Keratinocyte (primary cell): ENCODE data around the gene WDR83. TPM values are rescaled to one million over a fixed set of nuclear protein-coding genes. Genes with fewer than 3 reads are reported as not detected.

Source experiments
- DNase-seq: peaks from one replicate; pipeline ENCODE4 v3.0.0-alpha.2; 2011; ENCODE audit warnings: low read depth, missing footprints, low spot score
- FAIRE-seq: peaks from 2 replicates; lab custom pipeline; 2011; peaks lifted over from hg19 to GRCh38; lab: Jason Lieb, UNC
- H2AFZ ChIP-seq: 2 replicates; pipeline ENCODE4 v1.6.0; 2012; ENCODE audit warnings: low read length, control low read depth, inconsistent platforms; ENCODE audit not compliant: control insufficient read depth
- H3K27ac ChIP-seq: 2 replicates; pipeline ENCODE4 v1.5.1; 2011; ENCODE audit warnings: low read length; ENCODE audit not compliant: control insufficient read depth, insufficient read depth
- H3K27me3 ChIP-seq: 3 replicates; pipeline ENCODE4 v1.6.0; 2011; ENCODE audit warnings: low read length; ENCODE audit not compliant: control insufficient read depth, insufficient read depth; ENCODE audit errors: extremely low read depth
- H3K36me3 ChIP-seq, 2 experiments: 2 replicates in 1 of 2; 3 replicates in 1 of 2; pipeline ENCODE4 v1.5.1; 2011; ENCODE audit warnings: low read length in 2 of 2, mild to moderate bottlenecking in 1 of 2; ENCODE audit not compliant: control insufficient read depth in 2 of 2, insufficient read depth in 2 of 2; ENCODE audit errors: extremely low read depth in 1 of 2
- H3K4me1 ChIP-seq: 3 replicates; pipeline ENCODE4 v1.5.1; 2011; ENCODE audit warnings: low read length; ENCODE audit not compliant: control insufficient read depth, insufficient read depth; ENCODE audit errors: extremely low read depth
- H3K4me2 ChIP-seq: 3 replicates; pipeline ENCODE4 v1.6.0; 2011; ENCODE audit warnings: low read depth, low read length; ENCODE audit not compliant: control insufficient read depth, insufficient read depth; ENCODE audit errors: extremely low read depth
- H3K4me3 ChIP-seq, 3 experiments: fragments of 200-600 bp in 1 of 3; sonication (generic) in 1 of 3; 2 replicates in 2 of 3; 3 replicates in 1 of 3; pipeline ENCODE4 v1.5.1; 2011 to 2016; ENCODE audit warnings: low read length in 3 of 3, mild to moderate bottlenecking in 3 of 3, control low read depth in 2 of 3, inconsistent platforms in 1 of 3, low read depth in 1 of 3, mixed read lengths in 1 of 3, mixed run types in 1 of 3, moderate library complexity in 1 of 3; ENCODE audit not compliant: control insufficient read depth in 2 of 3, insufficient read depth in 2 of 3; ENCODE audit errors: extremely low read depth in 1 of 3
- H3K79me2 ChIP-seq: 2 replicates; pipeline ENCODE4 v1.6.0; 2012; ENCODE audit warnings: low read length; ENCODE audit not compliant: control insufficient read depth, insufficient read depth
- H3K9ac ChIP-seq: 3 replicates; pipeline ENCODE4 v1.6.0; 2011; ENCODE audit warnings: low read length; ENCODE audit not compliant: control insufficient read depth, insufficient read depth; ENCODE audit errors: extremely low read depth
- H3K9me1 ChIP-seq: 3 replicates; pipeline ENCODE4 v1.6.0; 2011; ENCODE audit warnings: low read length; ENCODE audit not compliant: control insufficient read depth, insufficient read depth; ENCODE audit errors: extremely low read depth
- H3K9me3 ChIP-seq: 2 replicates; pipeline ENCODE4 v1.5.1; 2012; ENCODE audit warnings: low read depth, low read length; ENCODE audit not compliant: control insufficient read depth
- H4K20me1 ChIP-seq: 3 replicates; pipeline ENCODE4 v1.6.0; 2011; ENCODE audit warnings: low read length; ENCODE audit not compliant: control insufficient read depth, insufficient read depth; ENCODE audit errors: extremely low read depth
- EZH2 ChIP-seq: IDR thresholded peaks from one replicate; pipeline ENCODE4 v1.6.1; 2012; ENCODE audit warnings: inconsistent platforms, mild to moderate bottlenecking, low read length, moderate library complexity
- dilution Hi-C: fragments of 300-500 bp; cut with MboI; formaldehyde crosslinking; loops from one replicate; pipeline ENCODE4 v1.7.0; 2020; ENCODE audit warnings: low sequenced_read_pairs; ENCODE audit not compliant: extremely low pct_ligation_motif_present
- polyA plus RNA-seq, 5 experiments: library from polyadenylated mRNA; depleted of rRNA in 3 of 5; stranded (reverse) in 3 of 5; stranded (forward) in 1 of 5; unstranded in 1 of 5; fragments of >200 nt; gene quantifications; 1 replicate in 1 of 5; 2 replicates in 3 of 5; 3 replicates in 1 of 5; pipeline versions ENCODE4 v1.2.1 to v1.2.3, GENCODE V29; 2011 to 2012; ENCODE audit warnings: missing spikeins in 2 of 5, low read depth in 1 of 5, low replicate concordance in 1 of 5
- TF ChIP-seq, protein P1 (sequence below), 3 experiments: IDR thresholded peaks in 1 of 3; conservative IDR thresholded peaks in 1 of 3; optimal IDR thresholded peaks in 1 of 3; 2 replicates in 2 of 3; 3 replicates in 1 of 3; pipeline versions ENCODE3 to v1.5.1; 2011; ENCODE audit warnings: low read length in 3 of 3, mild to moderate bottlenecking in 3 of 3, moderate library complexity in 2 of 3, control low read depth in 1 of 3, inconsistent platforms in 1 of 3; ENCODE audit not compliant: insufficient read depth in 2 of 3; ENCODE audit errors: extremely low read depth in 1 of 3

The WDR83 gene
- polyA plus RNA-seq, 1 donor (not counting 4 experiments of a cell fraction or from before 2014, with no cell fraction given): 3.8 TPM

DNA sequence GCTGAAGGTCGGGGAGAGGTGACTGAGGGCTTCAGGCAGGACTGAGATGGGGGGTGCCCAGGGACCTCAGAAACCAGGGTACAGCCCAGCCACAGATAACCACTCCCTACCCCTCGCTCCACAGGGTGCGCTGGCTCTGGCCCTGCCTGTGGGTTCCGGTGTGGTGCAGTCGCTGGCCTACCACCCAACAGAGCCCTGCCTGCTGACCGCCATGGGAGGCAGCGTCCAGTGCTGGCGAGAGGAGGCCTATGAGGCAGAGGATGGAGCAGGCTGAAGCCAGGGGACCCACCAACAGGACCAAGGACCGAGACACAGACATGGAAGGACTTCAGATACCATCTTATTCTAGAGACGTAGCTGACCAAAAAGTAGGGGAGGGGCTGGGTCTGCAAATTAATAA lies 8.8 kb downstream of the WDR83 start:
- dilution Hi-C loops: no loop called here
- Histone ChIP-seq H3K4me1 (peaks cover 4% of the 10 kb centered on the region), H3K36me3 (peaks cover 19 to 35% of the 10 kb centered on the region in 2 experiments), H2AFZ (no peak overlapping the region), H3K79me2 (peaks cover 16% of the 10 kb centered on the region), H3K4me3 (no peak overlapping the region), H3K27ac (no peak overlapping the region), H4K20me1 (peaks cover 4% of the 10 kb centered on the region), H3K27me3 (no peaks in the 10 kb centered on the region), H3K9me1 (no peaks in the 10 kb centered on the region), H3K4me2 (no peak overlapping the region), H3K9ac (no peak overlapping the region), H3K9me3 (no peaks in the 10 kb centered on the region)
- TF ChIP-seq, protein P1, sequence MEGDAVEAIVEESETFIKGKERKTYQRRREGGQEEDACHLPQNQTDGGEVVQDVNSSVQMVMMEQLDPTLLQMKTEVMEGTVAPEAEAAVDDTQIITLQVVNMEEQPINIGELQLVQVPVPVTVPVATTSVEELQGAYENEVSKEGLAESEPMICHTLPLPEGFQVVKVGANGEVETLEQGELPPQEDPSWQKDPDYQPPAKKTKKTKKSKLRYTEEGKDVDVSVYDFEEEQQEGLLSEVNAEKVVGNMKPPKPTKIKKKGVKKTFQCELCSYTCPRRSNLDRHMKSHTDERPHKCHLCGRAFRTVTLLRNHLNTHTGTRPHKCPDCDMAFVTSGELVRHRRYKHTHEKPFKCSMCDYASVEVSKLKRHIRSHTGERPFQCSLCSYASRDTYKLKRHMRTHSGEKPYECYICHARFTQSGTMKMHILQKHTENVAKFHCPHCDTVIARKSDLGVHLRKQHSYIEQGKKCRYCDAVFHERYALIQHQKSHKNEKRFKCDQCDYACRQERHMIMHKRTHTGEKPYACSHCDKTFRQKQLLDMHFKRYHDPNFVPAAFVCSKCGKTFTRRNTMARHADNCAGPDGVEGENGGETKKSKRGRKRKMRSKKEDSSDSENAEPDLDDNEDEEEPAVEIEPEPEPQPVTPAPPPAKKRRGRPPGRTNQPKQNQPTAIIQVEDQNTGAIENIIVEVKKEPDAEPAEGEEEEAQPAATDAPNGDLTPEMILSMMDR (optimal IDR thresholded peaks at IDR 0.05 in 1 of 3, IDR thresholded peaks at IDR 0.05 in 1 of 3, conservative IDR thresholded peaks at IDR 0.05 in 1 of 3; ENCODE audit: extremely low read depth in 1 of 3, insufficient read depth in 2 of 3, low read length in 3 of 3): no peak
- no peak for TF ChIP-seq EZH2
- no peak for FAIRE-seq
- no peak for DNase-seq

DNA sequence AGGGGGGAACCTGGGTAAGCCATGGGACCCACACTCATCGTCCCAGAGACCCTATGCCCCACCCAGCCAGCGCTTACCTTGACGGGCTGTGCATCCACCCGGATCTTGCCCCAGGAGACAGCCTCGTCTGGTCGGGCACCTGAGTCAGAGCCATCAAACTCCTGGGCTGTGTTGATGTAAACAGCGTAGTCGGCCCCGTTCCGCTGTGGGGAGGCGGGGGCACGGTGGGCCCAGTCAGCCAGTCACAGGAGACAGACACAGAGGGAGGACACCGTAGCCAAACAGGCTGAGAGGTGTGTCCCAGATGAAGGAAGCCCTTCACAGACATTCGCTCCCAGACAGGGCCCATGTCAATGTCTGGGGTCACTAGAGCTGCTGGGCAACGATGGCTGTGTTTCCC lies 9.3 kb downstream of the WDR83 start:
- H3K4me1 ChIP-seq: no peaks in the 10 kb centered on the region
- H3K27me3 ChIP-seq: no peaks in the 10 kb centered on the region
- H3K79me2 ChIP-seq: peaks cover 12% of the 10 kb centered on the region
- no peak overlapping the region for H3K4me3 ChIP-seq
- peaks cover 19 to 31% of the 10 kb centered on the region in 2 experiments for H3K36me3 ChIP-seq
- H2AFZ ChIP-seq: no peak overlapping the region
- DNase-seq (no peak), FAIRE-seq (no peak)
- H3K4me2 ChIP-seq: no peak overlapping the region
- H3K9me1 ChIP-seq: no peaks in the 10 kb centered on the region
- dilution Hi-C loops: no loop called here
- H3K9me3 ChIP-seq: no peaks in the 10 kb centered on the region
- TF ChIP-seq, protein P1 (optimal IDR thresholded peaks at IDR 0.05 in 1 of 3, IDR thresholded peaks at IDR 0.05 in 1 of 3, conservative IDR thresholded peaks at IDR 0.05 in 1 of 3; ENCODE audit: extremely low read depth in 1 of 3, insufficient read depth in 2 of 3, low read length in 3 of 3): no peak
- no peak for TF ChIP-seq EZH2
- H4K20me1 ChIP-seq: peaks cover 4% of the 10 kb centered on the region
- H3K27ac ChIP-seq: no peak overlapping the region
- no peak overlapping the region for H3K9ac ChIP-seq
